GM12873 (cell line): ENCODE results near the gene CNTNAP4.

Experiments
- CTCF ChIP-seq: IDR thresholded peaks from 2 replicates; pipeline ENCODE4 v1.5.1; 2012; ENCODE audit warnings: low read depth, mild to moderate bottlenecking, moderate library complexity, low read length, control low read depth; ENCODE audit not compliant: insufficient read depth; ENCODE audit errors: missing control alignments

Gene CNTNAP4

GRCh38 chr16:76343769-76344168 lies 66.6 kb downstream of the CNTNAP4 start:
- TF ChIP-seq CTCF: no peak

GRCh38 chr16:76345163-76345661 lies 68.0 kb downstream of the CNTNAP4 start:
- no peak for TF ChIP-seq CTCF

- TF ChIP-seq CTCF: no peak
These were observed 69.0 kb downstream of the CNTNAP4 start for GRCh38 chr16:76346210-76346609.

- no peak for TF ChIP-seq CTCF
These were observed 74.2 kb downstream of the CNTNAP4 start for GRCh38 chr16:76351441-76351840.

GRCh38 chr16:76360404-76360803 lies 83.2 kb downstream of the CNTNAP4 start:
- no peak for TF ChIP-seq CTCF

- TF ChIP-seq CTCF: no peak
These were observed 93.1 kb downstream of the CNTNAP4 start for GRCh38 chr16:76370344-76370743.

GRCh38 chr16:76371441-76371840 lies 94.2 kb downstream of the CNTNAP4 start:
- TF ChIP-seq CTCF: no peak

- no peak for TF ChIP-seq CTCF
These were observed 96.8 kb downstream of the CNTNAP4 start for GRCh38 chr16:76373998-76374397.
